Measurements from ENCODE around the gene ODF2. TPM values are rescaled to one million over a fixed set of nuclear protein-coding genes. Genes with fewer than 3 reads are reported as not detected.
"Not testable (repeated sequence)": the region's sequence is repeated elsewhere in the genome, so short reads cannot be mapped to it uniquely, and the experiment has no call there.

Gene ODF2
- polyA plus RNA-seq, 1 donor (not counting 4 experiments of a cell fraction or from before 2014, with no cell fraction given), result 14.0 TPM

DNA sequence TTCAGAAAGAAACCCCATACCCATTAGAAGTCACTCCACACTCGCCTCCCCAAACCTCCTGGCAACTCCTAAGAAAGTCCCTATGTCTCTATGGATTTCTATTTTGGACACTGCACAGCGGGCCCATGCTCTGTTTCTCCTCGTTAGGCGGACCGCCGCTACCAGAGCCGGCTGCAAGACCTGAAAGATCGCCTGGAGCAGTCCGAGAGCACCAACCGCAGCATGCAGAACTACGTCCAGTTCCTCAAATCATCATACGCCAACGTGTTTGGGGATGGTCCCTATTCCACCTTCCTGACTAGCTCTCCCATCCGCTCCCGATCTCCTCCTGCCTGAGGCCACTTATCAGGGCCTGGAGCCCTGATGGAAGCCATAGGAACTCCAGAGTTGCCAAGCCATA is 44.1 kb downstream of the ODF2 start:
- FAIRE-seq, result no peak
- H3K36me3 ChIP-seq (ENCODE audit: control insufficient read depth in 2 of 2, extremely low read depth in 1 of 2, insufficient read depth in 2 of 2, low read length in 2 of 2), result peaks cover 18 to 42% of the 10 kb centered on the region in 2 experiments
- peaks cover 4% of the 10 kb centered on the region for H3K79me2 ChIP-seq (ENCODE audit: control insufficient read depth, insufficient read depth, low read length)

DNA sequence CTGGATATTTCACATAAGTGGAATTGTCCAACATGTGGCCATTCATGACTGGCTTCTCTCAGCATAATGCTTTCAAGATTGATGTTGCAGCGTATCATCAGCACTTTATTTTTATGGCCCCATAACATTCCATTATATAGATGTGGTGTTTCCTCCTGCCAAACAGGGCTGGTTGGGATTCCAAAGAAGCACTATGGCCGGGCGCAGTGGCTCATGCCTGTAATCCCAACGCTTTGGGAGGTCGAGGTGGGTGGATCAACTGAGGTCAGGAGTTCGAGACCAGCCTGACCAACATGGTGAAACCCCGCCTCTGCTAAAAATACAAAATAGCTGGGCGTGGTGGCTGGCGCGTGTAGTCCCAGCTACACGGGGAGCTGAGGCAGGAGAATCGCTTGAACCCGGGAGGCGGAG is 47.6 kb downstream of the ODF2 start:
- H3K9me3 ChIP-seq (ENCODE audit: control insufficient read depth, low read depth, low read length); H3K9me1 ChIP-seq (ENCODE audit: control insufficient read depth, extremely low read depth, insufficient read depth, low read length); H4K20me1 ChIP-seq (ENCODE audit: control insufficient read depth, extremely low read depth, insufficient read depth, low read length); dilution Hi-C loops (cut with MboI; ENCODE audit: extremely low pct_ligation_motif_present, low sequenced_read_pairs); FAIRE-seq; H3K27me3 ChIP-seq (ENCODE audit: control insufficient read depth, extremely low read depth, insufficient read depth, low read length); DNase-seq (ENCODE audit: low read depth, low spot score): not testable (repeated sequence)
- Histone ChIP-seq H3K4me2 (ENCODE audit: control insufficient read depth, extremely low read depth, insufficient read depth, low read depth, low read length) (peak overlapping the region; percentile 98), H3K27ac (ENCODE audit: control insufficient read depth, insufficient read depth, low read length) (peak overlapping the region; percentile 40), H3K9ac (ENCODE audit: control insufficient read depth, extremely low read depth, insufficient read depth, low read length) (peak overlapping the region; percentile 97), H3K4me1 (ENCODE audit: control insufficient read depth, extremely low read depth, insufficient read depth, low read length) (peaks cover 17% of the 10 kb centered on the region), H2AFZ (ENCODE audit: control insufficient read depth, low read length) (peak overlapping the region; percentile 66), H3K4me3 (ENCODE audit: control insufficient read depth in 2 of 3, extremely low read depth in 1 of 3, insufficient read depth in 2 of 3, low read depth in 1 of 3, low read length in 3 of 3) (peak overlapping the region in 2 of 3 experiments; percentile 98 to 99), H3K79me2 (ENCODE audit: control insufficient read depth, insufficient read depth, low read length) (peaks cover 28% of the 10 kb centered on the region), H3K36me3 (ENCODE audit: control insufficient read depth in 2 of 2, extremely low read depth in 1 of 2, insufficient read depth in 2 of 2, low read length in 2 of 2) (peaks cover 8 to 24% of the 10 kb centered on the region in 2 experiments)

More for the DNA sequence above, 44.1 kb downstream of the ODF2 start:
- TF ChIP-seq EZH2 (IDR thresholded peaks at IDR 0.05; ENCODE audit: low read length) (no peak), CTCF (optimal IDR thresholded peaks at IDR 0.05 in 1 of 3, IDR thresholded peaks at IDR 0.05 in 1 of 3, conservative IDR thresholded peaks at IDR 0.05 in 1 of 3; ENCODE audit: extremely low read depth in 1 of 3, insufficient read depth in 2 of 3, low read length in 3 of 3) (no peak)
- no peak overlapping the region for H3K4me2 ChIP-seq (ENCODE audit: control insufficient read depth, extremely low read depth, insufficient read depth, low read depth, low read length)
- no peak for DNase-seq (ENCODE audit: low read depth, low spot score)
- H3K4me3 ChIP-seq (ENCODE audit: control insufficient read depth in 2 of 3, extremely low read depth in 1 of 3, insufficient read depth in 2 of 3, low read depth in 1 of 3, low read length in 3 of 3), result no peak overlapping the region
- no peaks in the 10 kb centered on the region for H3K27me3 ChIP-seq (ENCODE audit: control insufficient read depth, extremely low read depth, insufficient read depth, low read length)
- H3K27ac ChIP-seq (ENCODE audit: control insufficient read depth, insufficient read depth, low read length), result no peak overlapping the region
- no peak overlapping the region for H3K9ac ChIP-seq (ENCODE audit: control insufficient read depth, extremely low read depth, insufficient read depth, low read length)
- dilution Hi-C loops (cut with MboI; ENCODE audit: extremely low pct_ligation_motif_present, low sequenced_read_pairs), result no loop called here
- no peaks in the 10 kb centered on the region for H4K20me1 ChIP-seq (ENCODE audit: control insufficient read depth, extremely low read depth, insufficient read depth, low read length)
- H3K9me1 ChIP-seq (ENCODE audit: control insufficient read depth, extremely low read depth, insufficient read depth, low read length), result no peaks in the 10 kb centered on the region
- peaks cover 22% of the 10 kb centered on the region for H3K4me1 ChIP-seq (ENCODE audit: control insufficient read depth, extremely low read depth, insufficient read depth, low read length)
- no peaks in the 10 kb centered on the region for H3K9me3 ChIP-seq (ENCODE audit: control insufficient read depth, low read depth, low read length)
- no peak overlapping the region for H2AFZ ChIP-seq (ENCODE audit: control insufficient read depth, low read length)

DNA sequence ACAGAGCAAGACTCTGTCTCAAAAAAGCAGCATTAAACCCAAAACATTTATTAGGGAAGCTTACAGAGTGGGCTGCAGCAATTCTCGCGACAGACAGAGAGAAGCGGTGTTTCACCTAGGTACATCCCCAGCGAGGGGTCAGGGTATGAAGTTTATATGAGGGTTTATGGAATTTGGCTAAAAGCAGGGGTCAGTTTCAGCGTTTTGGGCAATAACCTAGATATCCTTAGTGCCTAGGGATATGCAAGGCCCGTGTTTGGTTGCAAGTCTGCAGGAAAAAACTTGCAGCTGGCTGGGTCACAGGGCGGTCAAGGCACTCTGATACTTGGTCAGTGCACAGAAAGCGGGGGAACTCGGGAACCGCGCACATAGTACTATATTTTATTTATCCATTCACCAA is 48.1 kb downstream of the ODF2 start:
- H3K4me3 ChIP-seq (ENCODE audit: control insufficient read depth in 2 of 3, extremely low read depth in 1 of 3, insufficient read depth in 2 of 3, low read depth in 1 of 3, low read length in 3 of 3), result peak overlapping the region; percentile 1 to 99 (median 98)
- DNase-seq (ENCODE audit: low read depth, low spot score) (no peak), FAIRE-seq (no peak)
- dilution Hi-C loops (cut with MboI; ENCODE audit: extremely low pct_ligation_motif_present, low sequenced_read_pairs), result no loop called here
- peaks cover 5 to 20% of the 10 kb centered on the region in 2 experiments for H3K36me3 ChIP-seq (ENCODE audit: control insufficient read depth in 2 of 2, extremely low read depth in 1 of 2, insufficient read depth in 2 of 2, low read length in 2 of 2)
- H3K27ac ChIP-seq (ENCODE audit: control insufficient read depth, insufficient read depth, low read length), result peak overlapping the region; percentile 40
- no peak for TF ChIP-seq EZH2 (IDR thresholded peaks at IDR 0.05; ENCODE audit: low read length)
- TF ChIP-seq CTCF (optimal IDR thresholded peaks at IDR 0.05 in 1 of 3, IDR thresholded peaks at IDR 0.05 in 1 of 3, conservative IDR thresholded peaks at IDR 0.05 in 1 of 3; ENCODE audit: extremely low read depth in 1 of 3, insufficient read depth in 2 of 3, low read length in 3 of 3), result no peak
- no peaks in the 10 kb centered on the region for H3K9me1 ChIP-seq (ENCODE audit: control insufficient read depth, extremely low read depth, insufficient read depth, low read length)
- no peaks in the 10 kb centered on the region for H3K9me3 ChIP-seq (ENCODE audit: control insufficient read depth, low read depth, low read length)
- H3K27me3 ChIP-seq (ENCODE audit: control insufficient read depth, extremely low read depth, insufficient read depth, low read length), result no peaks in the 10 kb centered on the region
- peak overlapping the region; percentile 66 for H2AFZ ChIP-seq (ENCODE audit: control insufficient read depth, low read length)
- peak overlapping the region; percentile 98 for H3K4me2 ChIP-seq (ENCODE audit: control insufficient read depth, extremely low read depth, insufficient read depth, low read depth, low read length)
- H4K20me1 ChIP-seq (ENCODE audit: control insufficient read depth, extremely low read depth, insufficient read depth, low read length), result no peaks in the 10 kb centered on the region
- H3K9ac ChIP-seq (ENCODE audit: control insufficient read depth, extremely low read depth, insufficient read depth, low read length), result peak overlapping the region; percentile 97
- H3K79me2 ChIP-seq (ENCODE audit: control insufficient read depth, insufficient read depth, low read length), result peaks cover 28% of the 10 kb centered on the region
- H3K4me1 ChIP-seq (ENCODE audit: control insufficient read depth, extremely low read depth, insufficient read depth, low read length), result peaks cover 17% of the 10 kb centered on the region

Data from keratinocyte (primary cell).